ENCODE data around the gene ADGRG3.

ADGRG3 gene

DNA sequence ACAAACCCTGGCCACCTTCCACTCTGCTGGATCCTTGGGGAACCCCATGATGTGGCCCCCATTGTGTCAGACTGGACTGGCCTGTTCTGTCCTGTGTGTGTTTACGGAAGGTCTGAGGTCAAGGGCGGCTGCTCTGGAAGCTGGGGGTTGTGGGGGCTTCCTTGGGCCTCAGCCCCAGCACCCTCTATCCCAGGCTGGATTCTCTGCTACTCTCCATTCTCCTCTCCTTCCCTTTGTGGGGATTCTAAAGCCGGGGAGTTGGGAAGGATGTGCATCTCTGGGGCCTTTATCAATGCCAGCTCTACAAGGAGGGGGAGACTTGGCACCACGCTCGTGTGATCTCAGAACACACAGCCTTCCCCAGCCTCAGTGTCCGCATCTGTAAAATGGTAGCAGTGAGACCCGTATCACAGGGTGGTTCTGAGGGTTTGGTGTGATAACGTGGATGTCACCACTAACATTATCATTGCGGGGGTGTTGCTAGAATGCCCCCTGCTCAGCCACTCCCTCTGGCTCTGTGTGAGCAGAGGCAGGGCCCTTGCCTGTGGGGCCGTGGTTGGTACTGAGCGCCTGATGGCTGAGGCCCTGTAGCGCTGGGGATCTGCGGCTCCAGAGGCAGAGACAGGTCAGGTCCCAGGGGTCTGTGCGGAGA, 21.6 kb upstream of the ADGRG3 start:
- no peak for DNase-seq

DNA sequence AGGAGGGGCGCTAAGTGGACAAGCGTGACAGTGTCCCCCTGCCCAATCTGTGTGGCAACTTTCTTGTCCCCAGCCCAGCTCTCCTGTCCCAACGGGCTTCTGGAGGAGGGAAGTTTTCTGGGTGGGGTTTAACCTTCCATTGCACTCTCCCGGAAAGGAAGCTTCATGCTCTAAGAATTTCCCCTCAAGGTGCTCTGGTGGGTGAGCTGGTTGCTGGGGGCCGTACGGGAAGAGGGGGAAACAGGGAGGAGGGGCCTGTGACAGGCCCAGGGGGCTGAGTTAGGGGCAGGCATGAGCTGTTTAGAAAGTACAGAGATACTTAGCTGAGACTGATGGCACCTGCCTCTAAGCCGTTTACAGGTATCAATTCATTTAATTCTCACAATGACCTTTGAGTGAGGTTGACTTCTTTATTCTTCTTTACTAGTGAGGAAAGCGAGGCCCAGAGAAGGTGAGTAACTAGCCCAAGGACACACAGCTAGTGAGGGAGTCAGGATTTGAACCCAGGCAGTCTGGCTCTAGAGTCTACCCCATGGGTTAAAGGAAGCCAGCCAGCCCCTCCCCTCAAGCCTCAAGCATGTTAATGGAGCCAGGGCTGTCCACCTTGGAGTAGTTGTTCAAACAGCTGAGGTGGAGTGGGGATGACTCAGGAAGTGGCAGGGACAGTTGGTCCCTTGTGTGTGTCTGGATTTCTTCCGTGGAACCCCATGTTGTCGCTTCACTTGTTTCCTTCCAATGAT, 20.8 kb upstream of the ADGRG3 start:
- no peak for DNase-seq

- no peak for DNase-seq
These were observed 20.0 kb upstream of the ADGRG3 start for GRCh38 chr16:57648125-57648524.

DNA sequence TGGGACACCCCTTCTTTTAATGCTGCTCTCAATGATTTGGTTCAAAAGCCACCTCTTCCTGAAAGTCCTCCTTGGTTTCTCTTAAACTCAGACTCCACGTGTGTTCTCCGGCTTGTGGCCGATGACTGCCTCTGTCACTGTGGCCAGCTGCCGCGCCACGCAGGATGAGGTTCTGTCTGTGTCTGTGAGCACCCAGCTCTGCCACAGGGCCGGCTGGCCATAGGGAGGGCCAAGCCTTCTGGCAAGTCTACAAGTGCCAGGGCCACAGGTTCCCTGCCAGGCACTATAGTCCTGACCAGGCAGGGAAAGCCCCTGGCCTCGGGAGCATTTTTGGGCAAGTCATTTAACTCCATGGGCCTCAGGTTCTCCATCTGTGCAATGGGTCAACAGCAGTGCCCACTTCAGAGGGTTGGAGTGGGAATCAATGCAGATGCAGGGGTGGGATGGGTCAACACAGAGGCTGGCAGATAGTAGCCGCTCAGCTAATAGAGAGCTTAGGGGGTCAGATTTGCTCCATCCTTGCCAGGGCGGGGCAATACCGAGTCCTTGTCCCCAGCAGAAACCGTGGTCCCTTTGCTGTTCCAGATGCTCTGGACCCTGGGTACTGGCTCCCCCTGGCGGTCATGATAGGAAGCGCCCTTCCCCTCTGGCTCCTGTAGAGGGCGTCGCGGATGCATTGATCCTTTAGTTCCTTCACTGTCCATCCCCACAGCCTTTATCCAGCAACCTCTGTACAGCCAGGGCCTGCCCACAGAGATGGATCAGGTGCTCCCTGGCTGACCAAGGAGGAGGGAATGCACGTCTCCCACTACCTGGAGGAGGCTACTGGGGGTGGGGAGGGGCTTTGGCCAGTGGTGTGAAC, 19.3 kb upstream of the ADGRG3 start:
- no peak for DNase-seq

DNA sequence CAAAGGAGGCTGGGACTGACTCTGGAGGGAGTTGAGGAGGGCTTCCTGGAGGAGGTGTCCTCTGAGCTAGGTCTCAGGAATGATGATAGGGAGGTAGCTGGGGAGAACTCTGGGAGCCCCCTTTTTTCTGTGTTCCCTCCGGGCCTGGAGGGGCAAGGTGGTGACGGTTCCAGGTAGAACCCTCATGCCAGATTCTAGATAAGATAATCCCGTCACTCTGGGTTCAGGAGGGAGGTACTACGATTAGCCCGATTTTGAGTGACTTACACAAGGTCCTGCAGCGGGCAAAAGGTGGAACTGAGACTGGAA, 18.7 kb upstream of the ADGRG3 start:
- DNase-seq: no peak

- DNase-seq: no peak
These were observed 18.3 kb upstream of the ADGRG3 start for GRCh38 chr16:57649846-57650245.

GRCh38 chr16:57651344-57652333, 16.5 kb upstream of the ADGRG3 start:
- no peak for DNase-seq

DNA sequence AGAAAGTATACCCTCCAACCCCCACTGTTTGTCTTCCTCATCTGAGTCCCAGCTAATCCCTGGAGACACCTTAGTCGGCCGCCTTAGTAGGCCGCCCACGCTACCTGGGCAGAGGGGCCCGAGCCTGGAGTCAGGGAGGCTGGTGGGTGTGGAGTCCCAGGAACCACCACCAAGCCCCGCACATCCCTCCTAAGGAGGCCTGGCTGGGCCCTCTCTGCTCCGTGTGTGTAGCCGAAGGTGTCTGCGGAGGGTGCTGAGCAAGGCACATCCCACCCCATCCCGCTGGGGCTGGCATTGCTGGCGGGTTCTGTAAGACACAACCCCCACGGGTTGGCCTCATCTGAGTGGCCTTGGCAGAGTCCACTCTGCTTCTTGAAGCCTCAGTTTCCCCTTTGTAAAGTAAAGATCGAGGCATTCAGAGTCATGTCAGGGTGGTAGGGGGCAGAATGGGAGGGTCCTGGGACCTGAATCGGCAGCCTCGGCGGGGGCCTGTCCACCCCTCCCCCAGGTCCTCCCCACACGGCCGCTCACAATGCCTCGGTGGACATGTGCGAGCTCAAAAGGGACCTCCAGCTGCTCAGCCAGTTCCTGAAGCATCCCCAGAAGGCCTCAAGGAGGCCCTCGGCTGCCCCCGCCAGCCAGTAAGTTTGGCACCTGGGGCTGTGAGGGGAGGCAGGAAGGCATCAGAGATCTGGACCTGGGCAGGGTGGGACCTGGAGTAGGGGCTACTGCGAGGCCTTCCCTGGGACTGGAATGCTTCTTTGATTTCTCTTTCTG, 15.2 kb upstream of the ADGRG3 start:
- no peak for DNase-seq

DNA sequence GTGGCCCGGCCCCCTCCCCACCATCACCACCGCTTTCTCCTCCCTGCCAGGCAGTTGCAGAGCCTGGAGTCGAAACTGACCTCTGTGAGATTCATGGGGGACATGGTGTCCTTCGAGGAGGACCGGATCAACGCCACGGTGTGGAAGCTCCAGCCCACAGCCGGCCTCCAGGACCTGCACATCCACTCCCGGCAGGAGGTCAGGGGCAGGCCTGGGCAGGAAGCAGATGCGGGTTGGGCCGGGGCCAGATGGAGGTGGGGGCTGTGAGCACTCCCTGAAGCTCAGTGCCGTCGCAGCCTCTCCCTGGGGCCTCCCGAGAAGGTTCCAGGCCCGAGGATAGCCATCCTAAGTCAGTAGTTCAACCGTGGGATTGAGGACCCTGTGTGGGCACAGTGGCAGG, 14.2 kb upstream of the ADGRG3 start:
- DNase-seq: no peak

DNA sequence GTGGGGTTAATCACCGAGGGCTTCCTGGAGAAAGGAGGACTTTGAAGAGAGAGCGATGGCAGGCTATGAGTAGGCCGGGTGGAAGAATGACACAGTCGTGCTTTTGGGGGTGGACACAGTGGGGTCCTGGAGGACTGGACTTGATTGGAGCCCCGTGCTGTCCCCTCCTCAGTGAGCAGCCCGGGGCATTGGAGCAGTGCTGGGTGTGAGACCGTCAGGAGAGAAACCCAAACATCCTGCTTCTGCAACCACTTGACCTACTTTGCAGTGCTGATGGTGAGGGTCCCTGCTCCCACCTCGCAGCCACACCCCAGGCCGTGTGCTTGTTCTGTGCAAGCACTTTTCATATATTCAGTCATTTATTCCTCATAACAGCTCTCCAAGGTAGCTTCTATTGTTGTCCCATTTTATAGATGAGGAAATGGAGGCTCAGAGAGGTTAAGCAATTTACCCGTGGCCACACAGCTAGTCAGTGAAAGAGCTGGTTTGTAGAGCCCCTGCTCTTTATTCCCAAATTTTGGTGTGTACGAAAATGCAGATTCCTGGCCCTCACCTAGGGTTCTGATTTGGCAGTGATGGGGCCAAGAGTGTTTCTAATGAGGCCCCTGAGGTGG, 11.7 kb upstream of the ADGRG3 start:
- DNase-seq: no peak

DNA sequence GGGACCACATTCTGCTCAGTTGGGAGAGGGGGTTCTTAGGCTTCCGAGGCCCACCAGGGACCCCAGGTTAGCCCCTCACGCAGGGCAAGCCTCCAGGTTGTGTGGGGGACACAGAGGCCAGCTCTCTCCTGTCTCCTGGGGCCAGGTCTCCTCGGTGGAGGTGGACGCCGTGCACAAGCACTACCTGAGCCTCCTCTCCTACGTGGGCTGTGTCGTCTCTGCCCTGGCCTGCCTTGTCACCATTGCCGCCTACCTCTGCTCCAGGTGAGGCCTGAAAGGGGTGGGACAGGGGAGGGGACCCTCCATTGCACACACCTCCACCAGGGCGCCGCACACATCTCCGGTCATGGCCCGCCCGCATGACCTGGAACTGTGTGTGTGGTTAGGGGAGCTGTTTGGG, 10.9 kb upstream of the ADGRG3 start:
- DNase-seq: no peak

DNA sequence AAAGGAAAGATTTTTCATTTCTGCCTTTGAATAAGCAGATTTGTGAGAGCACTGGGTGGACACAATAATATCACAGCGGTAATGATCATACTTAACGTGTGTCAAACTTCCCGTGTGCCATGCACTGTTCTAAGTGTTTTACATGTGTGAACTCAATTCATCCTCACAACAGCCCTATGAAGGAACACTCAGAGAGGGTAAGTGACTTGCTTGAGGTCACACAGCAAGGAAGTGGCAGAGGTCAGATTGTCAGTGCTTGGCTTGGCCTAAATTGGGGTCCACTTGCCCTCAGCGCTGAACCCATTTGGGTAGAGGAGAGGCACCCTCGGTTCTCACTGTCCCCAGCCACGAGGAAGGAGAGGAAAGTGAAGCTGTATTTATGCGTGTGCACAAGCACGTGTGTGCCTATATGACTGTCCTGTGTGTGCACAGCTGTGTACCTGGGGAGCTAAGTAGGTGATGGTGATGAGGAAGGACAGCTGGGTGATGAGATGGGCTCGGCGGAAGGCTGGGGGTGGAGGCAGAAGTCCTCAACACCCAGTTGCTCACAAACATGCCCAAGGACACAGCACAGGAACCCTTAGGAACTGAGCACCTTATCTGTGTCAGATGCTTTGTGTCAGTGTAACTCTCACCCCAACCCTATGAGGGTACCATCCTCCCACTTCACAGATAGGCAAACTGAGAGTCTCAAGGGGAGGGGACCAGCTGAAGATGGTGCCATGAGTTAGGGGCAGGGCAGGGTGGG, 9.8 kb upstream of the ADGRG3 start:
- no peak for DNase-seq

DNA sequence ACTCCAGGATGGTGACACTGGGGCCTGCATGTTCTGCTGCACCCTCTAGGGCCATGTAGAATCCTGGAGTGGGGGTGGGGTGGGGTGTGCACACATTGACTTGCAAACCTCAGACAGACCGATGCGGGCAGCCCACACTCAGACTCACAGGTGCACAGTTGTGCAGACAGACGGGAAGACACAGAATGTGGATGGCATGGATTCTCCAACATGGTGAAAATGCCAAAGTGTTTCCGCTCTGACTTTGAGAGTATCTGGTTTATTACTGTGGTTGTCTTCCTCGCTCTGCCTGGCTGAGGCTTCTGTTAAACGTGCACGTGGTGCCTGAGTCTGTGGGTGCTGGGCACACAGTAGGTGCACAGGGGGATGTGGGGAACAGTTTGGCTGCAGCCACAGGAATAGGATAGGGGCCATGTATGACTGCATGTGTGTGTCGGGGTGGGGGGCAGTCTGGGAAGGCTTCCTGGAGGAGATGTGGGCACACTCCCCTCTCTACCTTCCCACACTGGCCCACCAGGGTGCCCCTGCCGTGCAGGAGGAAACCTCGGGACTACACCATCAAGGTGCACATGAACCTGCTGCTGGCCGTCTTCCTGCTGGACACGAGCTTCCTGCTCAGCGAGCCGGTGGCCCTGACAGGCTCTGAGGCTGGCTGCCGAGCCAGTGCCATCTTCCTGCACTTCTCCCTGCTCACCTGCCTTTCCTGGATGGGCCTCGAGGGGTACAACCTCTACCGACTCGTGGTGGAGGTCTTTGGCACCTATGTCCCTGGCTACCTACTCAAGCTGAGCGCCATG, 9.0 kb upstream of the ADGRG3 start:
- DNase-seq: no peak

- DNase-seq: no peak
These were observed 7.2 kb upstream of the ADGRG3 start for GRCh38 chr16:57660715-57661463.

- no peak for DNase-seq
These were observed 6.6 kb upstream of the ADGRG3 start for GRCh38 chr16:57661510-57661909.

DNA sequence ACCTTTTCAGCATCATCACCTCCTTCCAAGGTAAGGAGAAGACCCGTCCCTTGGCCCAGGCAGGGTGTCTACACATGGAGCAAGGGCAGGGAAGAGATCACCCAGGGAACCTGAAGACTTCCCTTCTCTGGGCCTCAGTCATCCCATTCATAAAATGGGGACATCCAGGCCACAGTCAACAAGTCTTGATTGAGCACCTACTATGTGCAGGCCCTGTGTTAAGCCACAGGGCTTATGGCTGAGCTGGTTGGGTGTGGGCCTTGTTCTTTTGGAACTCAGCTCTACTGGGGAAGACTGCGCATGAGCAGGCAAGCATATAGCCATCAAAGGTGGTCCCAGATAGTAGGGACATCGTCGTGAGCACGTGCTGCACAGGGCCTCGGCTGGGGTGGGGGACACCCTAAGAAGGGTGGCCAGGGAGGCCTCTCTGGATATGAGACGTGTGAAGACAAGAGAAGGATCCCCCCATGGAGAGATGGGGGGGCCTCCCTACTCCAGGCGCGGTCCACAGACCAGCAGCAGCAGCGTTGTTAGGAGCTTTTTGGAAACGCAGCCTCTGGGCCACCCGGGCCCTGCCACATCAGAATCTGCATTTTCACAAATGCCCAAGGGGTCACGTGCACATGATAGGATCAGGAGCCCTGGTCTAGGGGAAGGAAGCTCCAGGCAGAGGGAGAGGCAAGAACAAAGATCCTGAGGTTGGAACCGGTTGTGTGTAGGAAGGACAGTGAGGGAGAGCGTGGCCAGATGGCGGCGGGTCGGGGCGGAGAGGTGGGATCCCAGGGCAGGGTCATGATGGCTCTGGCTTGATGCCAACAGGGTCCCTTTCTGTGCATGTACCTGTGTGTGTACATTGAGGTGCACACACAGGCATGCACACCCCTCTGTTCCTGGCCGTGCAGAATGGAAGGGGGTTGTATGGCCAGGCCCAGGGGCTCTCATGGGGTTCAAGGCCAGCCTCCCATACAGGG, 5.9 kb upstream of the ADGRG3 start:
- no peak for DNase-seq

GRCh38 chr16:57663436-57663835, 4.7 kb upstream of the ADGRG3 start:
- DNase-seq: no peak
